Measurements from ENCODE around the gene NRAP. TPM values are rescaled to one million over a fixed set of nuclear protein-coding genes. Genes with fewer than 3 reads are reported as not detected.

Gene NRAP, protein sequence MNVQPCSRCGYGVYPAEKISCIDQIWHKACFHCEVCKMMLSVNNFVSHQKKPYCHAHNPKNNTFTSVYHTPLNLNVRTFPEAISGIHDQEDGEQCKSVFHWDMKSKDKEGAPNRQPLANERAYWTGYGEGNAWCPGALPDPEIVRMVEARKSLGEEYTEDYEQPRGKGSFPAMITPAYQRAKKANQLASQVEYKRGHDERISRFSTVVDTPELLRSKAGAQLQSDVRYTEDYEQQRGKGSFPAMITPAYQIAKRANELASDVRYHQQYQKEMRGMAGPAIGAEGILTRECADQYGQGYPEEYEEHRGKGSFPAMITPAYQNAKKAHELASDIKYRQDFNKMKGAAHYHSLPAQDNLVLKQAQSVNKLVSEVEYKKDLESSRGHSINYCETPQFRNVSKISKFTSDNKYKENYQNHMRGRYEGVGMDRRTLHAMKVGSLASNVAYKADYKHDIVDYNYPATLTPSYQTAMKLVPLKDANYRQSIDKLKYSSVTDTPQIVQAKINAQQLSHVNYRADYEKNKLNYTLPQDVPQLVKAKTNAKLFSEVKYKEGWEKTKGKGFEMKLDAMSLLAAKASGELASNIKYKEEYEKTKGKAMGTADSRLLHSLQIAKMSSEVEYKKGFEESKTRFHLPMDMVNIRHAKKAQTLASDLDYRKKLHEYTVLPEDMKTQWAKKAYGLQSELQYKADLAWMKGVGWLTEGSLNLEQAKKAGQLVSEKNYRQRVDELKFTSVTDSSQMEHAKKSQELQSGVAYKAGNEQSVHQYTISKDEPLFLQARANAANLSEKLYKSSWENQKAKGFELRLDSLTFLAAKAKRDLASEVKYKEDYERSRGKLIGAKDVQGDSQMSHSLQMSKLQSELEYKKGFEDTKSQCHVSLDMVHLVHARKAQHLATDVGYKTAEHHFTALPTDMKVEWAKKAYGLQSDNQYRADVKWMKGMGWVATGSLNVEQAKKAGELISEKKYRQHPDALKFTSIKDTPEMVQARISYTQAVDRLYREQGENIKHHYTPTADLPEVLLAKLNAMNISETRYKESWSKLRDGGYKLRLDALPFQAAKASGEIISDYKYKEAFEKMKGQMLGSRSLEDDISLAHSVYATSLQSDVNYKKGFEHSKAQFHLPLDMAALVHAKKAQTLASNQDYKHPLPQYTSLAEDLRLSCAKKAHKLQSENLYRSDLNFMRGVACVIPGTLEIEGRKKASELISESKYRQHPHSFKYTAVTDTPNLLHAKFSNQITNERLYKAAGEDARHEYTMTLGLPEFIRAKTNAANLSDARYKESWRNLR (N-terminal part only)
- polyA plus RNA-seq = not detected in 3 replicates
- polyA plus RNA-seq (2011; ENCODE audit: low read depth) = not detected
- polyA plus RNA-seq (2011; cell fraction: cytosol; rRNA removed) = not detected in 2 replicates
- polyA plus RNA-seq (2011; cell fraction: nucleus; rRNA removed) = not detected in 2 replicates
- not detected in 2 replicates for polyA plus RNA-seq (2012; ENCODE audit: low replicate concordance)
- polyA minus RNA-seq = not detected in 3 replicates
- polyA minus RNA-seq (2011; cell fraction: cytosol; rRNA and poly(A)+ RNA removed) = not detected
- not detected in 2 replicates for polyA minus RNA-seq (2011; cell fraction: nucleus; rRNA and poly(A)+ RNA removed)

DNA sequence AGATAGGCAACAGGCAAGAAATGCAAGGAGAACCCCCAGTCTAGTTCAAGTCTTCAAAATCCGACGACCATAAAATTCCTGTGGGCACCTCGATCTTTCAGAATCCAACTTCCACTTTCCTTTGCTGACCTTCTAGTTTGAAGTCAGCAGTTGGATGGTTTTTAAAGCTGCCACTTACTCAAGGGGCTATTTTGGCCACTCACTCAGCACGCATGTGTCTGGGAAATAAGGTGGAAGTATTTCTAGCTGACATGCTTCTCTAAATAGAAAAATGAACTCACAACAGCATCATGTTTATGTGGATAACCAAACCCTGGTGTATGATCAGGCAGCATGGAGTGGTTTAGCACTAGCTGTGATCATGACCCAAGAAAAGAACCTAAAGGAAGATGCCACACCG, at the start of gene NRAP:
Gene NRAP (minus strand): TSS at position 134 of the 400 bp plus-strand sequence. CDS start 159 bp downstream, outside the sequence.
- Histone ChIP-seq H3K4me3 (ENCODE audit: control insufficient read depth in 2 of 3, extremely low read depth in 1 of 3, insufficient read depth in 2 of 3, low read depth in 1 of 3, low read length in 3 of 3) (no peak within 1 kb of the TSS), H3K79me2 (ENCODE audit: control insufficient read depth, insufficient read depth, low read length) (no peaks in the 10 kb centered on the region), H4K20me1 (ENCODE audit: control insufficient read depth, extremely low read depth, insufficient read depth, low read length) (no peaks in the 10 kb centered on the region), H3K9ac (ENCODE audit: control insufficient read depth, extremely low read depth, insufficient read depth, low read length) (no peak within 1 kb of the TSS), H3K9me1 (ENCODE audit: control insufficient read depth, extremely low read depth, insufficient read depth, low read length) (no peaks in the 10 kb centered on the region), H3K9me3 (ENCODE audit: control insufficient read depth, low read depth, low read length) (no peaks in the 10 kb centered on the region), H3K4me1 (ENCODE audit: control insufficient read depth, extremely low read depth, insufficient read depth, low read length) (peaks cover 16% of the 10 kb centered on the region), H3K27me3 (ENCODE audit: control insufficient read depth, extremely low read depth, insufficient read depth, low read length) (no peaks in the 10 kb centered on the region), H3K4me2 (ENCODE audit: control insufficient read depth, extremely low read depth, insufficient read depth, low read depth, low read length) (no peak within 1 kb of the TSS), H2AFZ (ENCODE audit: control insufficient read depth, low read length) (no peak within 1 kb of the TSS), H3K27ac (ENCODE audit: control insufficient read depth, insufficient read depth, low read length) (no peak within 1 kb of the TSS), H3K36me3 (ENCODE audit: control insufficient read depth in 2 of 2, extremely low read depth in 1 of 2, insufficient read depth in 2 of 2, low read length in 2 of 2) (no peaks in the 10 kb centered on the region)
- no peak for FAIRE-seq
- no peak for DNase-seq (ENCODE audit: low read depth, low spot score)
- dilution Hi-C loops (cut with MboI; ENCODE audit: extremely low pct_ligation_motif_present, low sequenced_read_pairs) = no loop called here
- no peak for TF ChIP-seq EZH2 (IDR thresholded peaks at IDR 0.05; ENCODE audit: low read length)
- TF ChIP-seq, protein P1, sequence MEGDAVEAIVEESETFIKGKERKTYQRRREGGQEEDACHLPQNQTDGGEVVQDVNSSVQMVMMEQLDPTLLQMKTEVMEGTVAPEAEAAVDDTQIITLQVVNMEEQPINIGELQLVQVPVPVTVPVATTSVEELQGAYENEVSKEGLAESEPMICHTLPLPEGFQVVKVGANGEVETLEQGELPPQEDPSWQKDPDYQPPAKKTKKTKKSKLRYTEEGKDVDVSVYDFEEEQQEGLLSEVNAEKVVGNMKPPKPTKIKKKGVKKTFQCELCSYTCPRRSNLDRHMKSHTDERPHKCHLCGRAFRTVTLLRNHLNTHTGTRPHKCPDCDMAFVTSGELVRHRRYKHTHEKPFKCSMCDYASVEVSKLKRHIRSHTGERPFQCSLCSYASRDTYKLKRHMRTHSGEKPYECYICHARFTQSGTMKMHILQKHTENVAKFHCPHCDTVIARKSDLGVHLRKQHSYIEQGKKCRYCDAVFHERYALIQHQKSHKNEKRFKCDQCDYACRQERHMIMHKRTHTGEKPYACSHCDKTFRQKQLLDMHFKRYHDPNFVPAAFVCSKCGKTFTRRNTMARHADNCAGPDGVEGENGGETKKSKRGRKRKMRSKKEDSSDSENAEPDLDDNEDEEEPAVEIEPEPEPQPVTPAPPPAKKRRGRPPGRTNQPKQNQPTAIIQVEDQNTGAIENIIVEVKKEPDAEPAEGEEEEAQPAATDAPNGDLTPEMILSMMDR (optimal IDR thresholded peaks at IDR 0.05 in 1 of 3, IDR thresholded peaks at IDR 0.05 in 1 of 3, conservative IDR thresholded peaks at IDR 0.05 in 1 of 3; ENCODE audit: extremely low read depth in 1 of 3, insufficient read depth in 2 of 3, low read length in 3 of 3) = no peak

DNA sequence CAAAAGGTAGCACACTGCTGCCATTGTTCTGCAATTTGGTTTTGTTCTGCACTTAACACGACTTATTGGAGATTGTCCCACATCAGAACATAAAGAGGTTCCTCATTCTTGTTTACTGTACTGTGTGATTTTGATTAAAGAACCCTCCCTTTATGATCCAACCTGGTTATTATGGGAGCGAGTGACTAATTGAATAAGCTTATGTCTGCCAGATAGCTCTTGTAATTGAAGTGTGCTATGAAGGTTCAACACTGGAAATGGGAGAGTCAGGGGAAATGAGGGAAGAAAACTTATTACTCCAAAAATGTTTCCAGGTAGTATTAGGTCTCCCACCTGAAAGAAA, 49.8 kb upstream of the NRAP start:
- FAIRE-seq = no peak
- no peak for DNase-seq (ENCODE audit: low read depth, low spot score)
- no peaks in the 10 kb centered on the region for H3K79me2 ChIP-seq (ENCODE audit: control insufficient read depth, insufficient read depth, low read length)
- H3K27ac ChIP-seq (ENCODE audit: control insufficient read depth, insufficient read depth, low read length) = no peak overlapping the region
- no peak overlapping the region for H2AFZ ChIP-seq (ENCODE audit: control insufficient read depth, low read length)
- dilution Hi-C loops (cut with MboI; ENCODE audit: extremely low pct_ligation_motif_present, low sequenced_read_pairs) = no loop called here
- no peaks in the 10 kb centered on the region for H3K27me3 ChIP-seq (ENCODE audit: control insufficient read depth, extremely low read depth, insufficient read depth, low read length)
- no peaks in the 10 kb centered on the region for H3K9me3 ChIP-seq (ENCODE audit: control insufficient read depth, low read depth, low read length)
- H3K9ac ChIP-seq (ENCODE audit: control insufficient read depth, extremely low read depth, insufficient read depth, low read length) = no peak overlapping the region
- no peaks in the 10 kb centered on the region for H3K9me1 ChIP-seq (ENCODE audit: control insufficient read depth, extremely low read depth, insufficient read depth, low read length)
- H3K4me2 ChIP-seq (ENCODE audit: control insufficient read depth, extremely low read depth, insufficient read depth, low read depth, low read length) = no peak overlapping the region
- H3K36me3 ChIP-seq (ENCODE audit: control insufficient read depth in 2 of 2, extremely low read depth in 1 of 2, insufficient read depth in 2 of 2, low read length in 2 of 2) = peaks cover 0 to 1% of the 10 kb centered on the region in 2 experiments
- H3K4me1 ChIP-seq (ENCODE audit: control insufficient read depth, extremely low read depth, insufficient read depth, low read length) = no peaks in the 10 kb centered on the region
- TF ChIP-seq, protein P1 (optimal IDR thresholded peaks at IDR 0.05 in 1 of 3, IDR thresholded peaks at IDR 0.05 in 1 of 3, conservative IDR thresholded peaks at IDR 0.05 in 1 of 3; ENCODE audit: extremely low read depth in 1 of 3, insufficient read depth in 2 of 3, low read length in 3 of 3) = no peak
- no peak for TF ChIP-seq EZH2 (IDR thresholded peaks at IDR 0.05; ENCODE audit: low read length)
- no peaks in the 10 kb centered on the region for H4K20me1 ChIP-seq (ENCODE audit: control insufficient read depth, extremely low read depth, insufficient read depth, low read length)
- H3K4me3 ChIP-seq (ENCODE audit: control insufficient read depth in 2 of 3, extremely low read depth in 1 of 3, insufficient read depth in 2 of 3, low read depth in 1 of 3, low read length in 3 of 3) = no peak overlapping the region
